Measurements from ENCODE around the gene PLCL2. TPM values are rescaled to one million over a fixed set of nuclear protein-coding genes. Genes with fewer than 3 reads are reported as not detected.

PLCL2 gene
- total and polyA plus RNA-seq, 2 donors (not counting 3 experiments of a cell fraction or from before 2014, with no cell fraction given) = 2.3 to 10.7 TPM

- Histone ChIP-seq H2AFZ (ENCODE audit: low read depth, low read length) (no peak overlapping the region), H3K27me3 (ENCODE audit: control insufficient read depth in 2 of 2, insufficient read depth in 2 of 2, low read length in 2 of 2) (peaks cover 0 to 3% of the 10 kb centered on the region in 2 experiments), H3K4me1 (ENCODE audit: control insufficient read depth, extremely low read depth, insufficient read depth, low read length) (no peaks in the 10 kb centered on the region), H3K4me3 (replicated peaks in 1 of 3; ENCODE audit: insufficient read depth in 1 of 3, low read depth in 1 of 3, low read length in 3 of 3) (no peak overlapping the region), H4K20me1 (replicated peaks; ENCODE audit: control insufficient read depth, extremely low read depth, insufficient read depth, low read length) (no peaks in the 10 kb centered on the region), H3K36me3 (ENCODE audit: control insufficient read depth in 2 of 2, extremely low read depth in 1 of 2, insufficient read depth in 2 of 2, low read length in 2 of 2) (no peaks in the 10 kb centered on the region), H3K79me2 (ENCODE audit: control insufficient read depth, insufficient read depth, low read length) (no peaks in the 10 kb centered on the region), H3K27ac (ENCODE audit: insufficient read depth, low read depth, low read length) (no peak overlapping the region), H3K9me1 (replicated peaks; ENCODE audit: control insufficient read depth, extremely low read depth, insufficient read depth, low read length) (no peaks in the 10 kb centered on the region), H3K9ac (replicated peaks; ENCODE audit: extremely low read depth, insufficient read depth, low read length) (no peak overlapping the region), H3K4me2 (ENCODE audit: insufficient read depth, low read length) (no peak overlapping the region), H3K9me3 (replicated peaks; ENCODE audit: control insufficient read depth, insufficient read depth, low read length) (no peaks in the 10 kb centered on the region)
- dilution Hi-C loops (cut with MboI; ENCODE audit: extremely low pct_ligation_motif_present, low sequenced_read_pairs) = no loop called here
- FAIRE-seq (no peak), DNase-seq (ENCODE audit: low read depth, low spot score) (no peak)
- POLR2A ChIA-PET = no interaction called here
- no TSS peak for BruUV-seq (replicated peaks)
- CTCF ChIA-PET = no interaction called here
- intact Hi-C loops (cut with micrococcal nuclease) = no loop called here
- TF ChIP-seq MYC (IDR thresholded peaks at IDR 0.05; ENCODE audit: low read depth, low read length) = no peak
- TF ChIP-seq GATA2 (IDR thresholded peaks at IDR 0.05; ENCODE audit: insufficient read depth, insufficient read length, low read depth, low read length) = no peak
- TF ChIP-seq MAX (IDR thresholded peaks at IDR 0.05; ENCODE audit: insufficient read depth, insufficient read length) = no peak
- TF ChIP-seq EZH2 (IDR thresholded peaks at IDR 0.05; ENCODE audit: borderline replicate concordance, low read depth, low read length, severe bottlenecking) = no peak
- no peak for TF ChIP-seq POLR2AphosphoS5 (IDR thresholded peaks at IDR 0.05; ENCODE audit: insufficient read depth, low read depth, low read length)
- no peak for TF ChIP-seq POLR2A (IDR thresholded peaks at IDR 0.05; ENCODE audit: low read depth, low read length)
- no peak for TF ChIP-seq JUN (IDR thresholded peaks at IDR 0.05; ENCODE audit: borderline replicate concordance, insufficient read depth, insufficient read length, low read depth)
- no peak for TF ChIP-seq FOS (IDR thresholded peaks at IDR 0.05; ENCODE audit: borderline replicate concordance, insufficient read depth, low read length)
- TF ChIP-seq CTCF (IDR thresholded peaks at IDR 0.05; ENCODE audit: extremely low read depth in 1 of 2, insufficient read depth in 1 of 2, low read depth in 1 of 2, low read length in 2 of 2) = no peak
These were observed 230.4 kb downstream of the PLCL2 start for GRCh38 chr3:17115186-17115585.
